SU-DHL-6 (cell line): ENCODE data around the gene BTBD9.

Experiments
- H2AFZ ChIP-seq: fragments of 200-600 bp; sonication (generic); 2 replicates; pipeline ENCODE4 v1.6.1; 2014; ENCODE audit warnings: low read depth, mild to moderate bottlenecking, moderate library complexity, mixed read lengths, antibody characterized with exemption, low read length; ENCODE audit not compliant: severe bottlenecking
- H3F3A ChIP-seq: fragments of 200-600 bp; shearing (Covaris generic); 2 replicates; pipeline ENCODE4 v1.6.0; 2016; ENCODE audit warnings: antibody characterized with exemption, mild to moderate bottlenecking; ENCODE audit not compliant: insufficient read depth
- H3K27ac ChIP-seq: fragments of 200-600 bp; sonication (generic); 2 replicates; pipeline ENCODE4 v1.5.1; 2016; ENCODE audit warnings: low read depth, mild to moderate bottlenecking, low read length, moderate library complexity, mixed read lengths
- H3K27me3 ChIP-seq: fragments of 200-600 bp; sonication (generic), shearing (Covaris generic); 2 replicates; pipeline ENCODE4 v1.6.0; 2014; ENCODE audit warnings: mild to moderate bottlenecking, low read length
- H3K36me3 ChIP-seq: fragments of 200-600 bp; sonication (generic); 2 replicates; pipeline ENCODE4 v1.6.1; 2014; ENCODE audit warnings: mild to moderate bottlenecking, low read length, mixed read lengths
- H3K4me2 ChIP-seq: fragments of 300-600, 200-600 bp; shearing (Covaris generic), sonication (generic); 2 replicates; pipeline ENCODE4 v1.6.0; 2014; ENCODE audit warnings: low read length, low read depth, mild to moderate bottlenecking; ENCODE audit not compliant: poor library complexity, severe bottlenecking
- H3K4me3 ChIP-seq: fragments of 200-600 bp; sonication (generic); 2 replicates; pipeline ENCODE4 v1.5.1; 2014; ENCODE audit warnings: antibody characterized with exemption, low read length, mild to moderate bottlenecking, mixed read lengths; ENCODE audit not compliant: insufficient read depth, poor library complexity, severe bottlenecking
- H3K79me2 ChIP-seq: fragments of 200-600 bp; sonication (generic); 2 replicates; pipeline ENCODE4 v1.6.1; 2014; ENCODE audit warnings: mild to moderate bottlenecking, low read length, moderate library complexity; ENCODE audit not compliant: insufficient read depth
- H3K9ac ChIP-seq: fragments of 200-600 bp; sonication (generic); 2 replicates; pipeline ENCODE4 v1.7.0; 2014; ENCODE audit warnings: mild to moderate bottlenecking, low read length
- H3K9me2 ChIP-seq: fragments of 200-600 bp; sonication (generic); replicated peaks from 2 replicates; pipeline ENCODE4 v1.6.1; 2014; ENCODE audit warnings: low read length; ENCODE audit not compliant: insufficient read depth
- H3K9me3 ChIP-seq: fragments of 200-600 bp; sonication (generic); 2 replicates; pipeline ENCODE4 v1.6.1; 2014; ENCODE audit warnings: low read length, mixed read lengths; ENCODE audit not compliant: insufficient read depth
- H4K20me1 ChIP-seq: fragments of 200-600 bp; sonication (generic); 2 replicates; pipeline ENCODE4 v1.6.1; 2014; ENCODE audit warnings: low read depth, mild to moderate bottlenecking, antibody characterized with exemption, low read length, moderate library complexity, mixed read lengths
- CTCF ChIP-seq: fragments of 200-600 bp; sonication (generic); IDR thresholded peaks from one replicate; pipeline ENCODE4 v1.5.1; 2017; ENCODE audit warnings: antibody characterized with exemption, mild to moderate bottlenecking, low read length, moderate library complexity; ENCODE audit not compliant: insufficient read depth, poor library complexity, severe bottlenecking
- EZH2phosphoT487 ChIP-seq: fragments of 200-600 bp; sonication (generic), shearing (Covaris generic); conservative IDR thresholded peaks from 2 replicates; pipeline ENCODE4 v1.6.1; 2018; ENCODE audit warnings: mild to moderate bottlenecking, antibody characterized with exemption, low read length, moderate library complexity, mixed read lengths

BTBD9 gene

GRCh38 chr6:38279963-38280588 is 359.7 kb downstream of the BTBD9 start:
- no peaks in the 10 kb centered on the region for H3K27me3 ChIP-seq
- no peaks in the 10 kb centered on the region for H3K9me2 ChIP-seq
- H3F3A ChIP-seq = no peaks in the 10 kb centered on the region
- H2AFZ ChIP-seq = no peak overlapping the region
- no peaks in the 10 kb centered on the region for H4K20me1 ChIP-seq
- H3K9me3 ChIP-seq = no peaks in the 10 kb centered on the region
- H3K9ac ChIP-seq = no peak overlapping the region
- no peak overlapping the region for H3K4me2 ChIP-seq
- no peak overlapping the region for H3K4me3 ChIP-seq
- TF ChIP-seq CTCF = no peak
- no peak for TF ChIP-seq EZH2phosphoT487
- no peaks in the 10 kb centered on the region for H3K36me3 ChIP-seq
- no peak overlapping the region for H3K27ac ChIP-seq
- H3K79me2 ChIP-seq = no peaks in the 10 kb centered on the region

- no peaks in the 10 kb centered on the region for H3F3A ChIP-seq
These were observed 360.3 kb downstream of the BTBD9 start for GRCh38 chr6:38279423-38279822.

GRCh38 chr6:38273325-38273724 is 366.4 kb downstream of the BTBD9 start:
- no peak overlapping the region for H3K4me2 ChIP-seq
- no peaks in the 10 kb centered on the region for H3K79me2 ChIP-seq
- H3K9me3 ChIP-seq = no peaks in the 10 kb centered on the region
- no peaks in the 10 kb centered on the region for H3K9me2 ChIP-seq
- no peaks in the 10 kb centered on the region for H3K27me3 ChIP-seq
- no peaks in the 10 kb centered on the region for H3F3A ChIP-seq
- no peak overlapping the region for H3K9ac ChIP-seq
- H3K36me3 ChIP-seq = no peaks in the 10 kb centered on the region
- no peak overlapping the region for H2AFZ ChIP-seq
- TF ChIP-seq CTCF = no peak
- TF ChIP-seq EZH2phosphoT487 = no peak
- no peak overlapping the region for H3K27ac ChIP-seq
- no peaks in the 10 kb centered on the region for H4K20me1 ChIP-seq
- H3K4me3 ChIP-seq = no peak overlapping the region

More at GRCh38 chr6:38279423-38279822, 360.3 kb downstream of the BTBD9 start:
- no peak overlapping the region for H3K9ac ChIP-seq
- no peak overlapping the region for H2AFZ ChIP-seq
- H3K9me3 ChIP-seq = no peaks in the 10 kb centered on the region
- no peak overlapping the region for H3K4me2 ChIP-seq
- H3K4me3 ChIP-seq = no peak overlapping the region
- H4K20me1 ChIP-seq = no peaks in the 10 kb centered on the region
- H3K79me2 ChIP-seq = no peaks in the 10 kb centered on the region
- H3K27me3 ChIP-seq = no peaks in the 10 kb centered on the region
- TF ChIP-seq CTCF = no peak
- no peaks in the 10 kb centered on the region for H3K9me2 ChIP-seq
- no peak overlapping the region for H3K27ac ChIP-seq
- H3K36me3 ChIP-seq = no peaks in the 10 kb centered on the region
